Stimulated activated CD8-positive, alpha-beta memory T cell treated with anti-CD3 and anti-CD28 coated beads, Interleukin-12 subunit alpha, Interleukin-12 subunit beta, amount 100 ng/mL, for 24 hours (primary cell): ENCODE measurements around the gene AHNAK2.
"Not testable (repeated sequence)": the region's sequence is repeated elsewhere in the genome, so short reads cannot be mapped to it uniquely, and the experiment has no call there.

Experiments used
- DNase-seq: peaks from one replicate; pipeline ENCODE4 v3.0.0-alpha.2; 2020; ENCODE audit errors: extremely low read depth

Gene AHNAK2

DNA sequence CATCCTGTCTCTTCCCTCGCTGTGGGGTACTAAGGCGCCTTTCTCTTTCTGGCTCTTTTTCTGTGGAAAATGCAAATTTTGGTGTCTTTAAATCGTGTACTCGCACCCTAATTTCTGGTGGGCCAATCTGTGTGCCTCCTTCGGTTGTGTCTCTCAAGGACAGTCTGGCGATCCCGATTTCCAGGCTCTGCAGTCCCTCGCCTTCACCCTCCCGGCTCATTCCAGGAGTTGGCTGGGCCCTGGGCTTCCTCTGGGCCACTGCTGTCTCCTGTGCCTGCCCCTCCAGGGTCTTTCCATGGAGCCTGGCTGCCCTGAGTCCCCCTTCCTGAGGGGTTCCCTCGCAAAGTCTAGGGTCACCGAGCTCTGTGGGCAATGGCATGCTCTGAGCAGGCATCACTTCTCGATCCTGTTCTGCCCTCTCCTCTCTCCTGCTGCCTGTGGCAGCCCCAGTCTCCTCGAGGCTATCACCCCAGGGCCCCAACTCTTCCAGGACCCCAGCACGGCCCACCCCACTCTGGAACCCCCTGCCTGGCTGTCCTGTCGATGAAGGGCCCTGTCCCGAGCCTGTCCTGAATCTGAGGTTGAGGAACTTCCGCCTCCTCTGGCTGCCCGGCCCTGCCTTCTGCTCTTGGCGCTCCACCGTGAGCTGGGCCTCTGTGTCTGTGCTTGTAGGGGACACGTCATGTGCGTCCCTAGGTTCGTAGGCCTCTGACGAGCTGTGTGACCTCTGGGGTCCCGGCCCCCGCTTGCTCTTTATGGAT lies 24.1 kb downstream of the AHNAK2 start:
- DNase-seq: no peak

DNA sequence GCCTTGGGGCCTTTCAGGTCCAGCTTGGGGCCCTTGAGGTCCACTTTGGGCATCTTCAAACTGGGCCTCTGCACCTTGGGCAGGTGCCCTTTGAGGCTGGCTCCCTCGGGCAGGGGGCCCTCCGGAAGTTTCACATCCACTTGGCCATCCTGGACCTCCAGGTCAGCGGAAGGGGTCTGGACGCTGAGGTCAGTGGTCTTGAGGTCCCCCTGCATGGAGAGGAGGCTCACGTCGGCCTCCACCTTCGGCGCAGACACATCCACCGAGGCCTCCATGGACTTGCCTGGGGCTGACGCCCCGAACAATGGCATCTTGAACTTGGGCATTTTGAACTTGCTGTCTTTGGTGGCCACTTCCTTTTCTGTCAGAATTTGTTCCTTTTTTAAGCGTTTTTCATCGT lies 25.1 kb downstream of the AHNAK2 start:
- no peak for DNase-seq

DNA sequence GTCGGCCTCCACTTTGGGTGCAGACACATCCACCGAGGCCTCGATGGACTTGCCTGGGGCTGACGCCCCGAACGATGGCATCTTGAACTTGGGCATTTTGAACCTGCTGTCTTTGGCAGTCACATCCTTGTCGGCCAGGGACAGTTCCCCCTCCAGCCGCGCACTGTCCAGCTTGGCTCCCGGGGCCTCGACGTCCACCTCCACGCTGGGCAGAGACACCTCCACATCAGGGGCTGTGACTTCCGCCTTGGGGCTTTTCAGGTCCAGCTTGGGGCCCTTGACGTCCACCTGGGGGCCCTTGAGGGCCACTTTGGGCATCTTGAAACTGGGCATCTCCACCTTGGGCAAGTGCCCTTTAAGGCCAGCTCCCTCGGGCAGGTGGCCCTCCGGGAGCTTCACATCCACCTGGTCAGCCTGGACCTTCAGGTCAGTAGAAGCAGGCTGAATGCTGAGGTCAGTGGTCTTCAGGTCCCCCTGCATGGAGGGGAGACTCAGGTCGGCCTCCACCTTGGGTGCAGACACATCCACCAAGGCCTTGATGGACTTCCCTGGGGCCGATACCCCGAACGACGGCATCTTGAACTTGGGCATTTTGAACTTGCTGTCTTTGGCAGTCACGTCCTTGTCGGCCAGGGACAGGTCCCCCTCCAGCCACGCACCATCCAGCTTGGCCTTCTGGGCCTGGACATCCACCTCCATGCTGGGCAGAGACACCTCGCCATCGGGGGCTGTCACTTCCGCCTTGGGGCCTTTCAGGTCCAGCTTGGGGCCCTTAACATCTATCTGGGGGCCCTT lies 26.1 kb downstream of the AHNAK2 start:
- not testable (repeated sequence) for DNase-seq

GRCh38 chr14:104950701-104951100 lies 27.5 kb downstream of the AHNAK2 start:
- DNase-seq: not testable (repeated sequence)

GRCh38 chr14:104950021-104950420 lies 28.2 kb downstream of the AHNAK2 start:
- DNase-seq: no peak

DNA sequence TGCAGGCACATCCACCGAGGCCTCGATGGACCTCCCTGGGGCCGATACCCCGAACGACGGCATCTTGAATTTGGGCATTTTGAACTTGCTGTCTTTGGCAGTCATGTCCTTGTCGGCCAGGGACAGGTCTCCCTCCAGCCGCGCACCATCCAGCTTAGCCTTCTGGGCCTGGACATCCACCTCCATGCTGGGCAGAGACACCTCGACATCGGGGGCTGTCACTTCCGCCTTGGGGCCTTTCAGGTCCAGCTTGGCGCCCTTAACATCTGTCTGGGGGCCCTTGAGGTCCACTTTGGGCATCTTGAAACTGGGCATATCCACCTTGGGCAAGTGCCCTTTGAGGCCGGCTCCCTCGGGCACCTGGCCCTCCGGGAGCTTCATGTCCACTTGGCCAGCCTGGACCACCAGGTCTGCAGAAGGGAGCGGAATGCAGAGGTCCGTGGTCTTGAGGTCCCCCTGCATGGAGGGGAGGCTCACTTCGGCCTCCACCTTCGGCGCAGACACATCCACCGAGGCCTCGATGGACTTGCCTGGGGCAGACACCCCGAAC lies 28.7 kb downstream of the AHNAK2 start:
- not testable (repeated sequence) for DNase-seq

GRCh38 chr14:104948736-104949031 lies 29.5 kb downstream of the AHNAK2 start:
- no peak for DNase-seq

DNA sequence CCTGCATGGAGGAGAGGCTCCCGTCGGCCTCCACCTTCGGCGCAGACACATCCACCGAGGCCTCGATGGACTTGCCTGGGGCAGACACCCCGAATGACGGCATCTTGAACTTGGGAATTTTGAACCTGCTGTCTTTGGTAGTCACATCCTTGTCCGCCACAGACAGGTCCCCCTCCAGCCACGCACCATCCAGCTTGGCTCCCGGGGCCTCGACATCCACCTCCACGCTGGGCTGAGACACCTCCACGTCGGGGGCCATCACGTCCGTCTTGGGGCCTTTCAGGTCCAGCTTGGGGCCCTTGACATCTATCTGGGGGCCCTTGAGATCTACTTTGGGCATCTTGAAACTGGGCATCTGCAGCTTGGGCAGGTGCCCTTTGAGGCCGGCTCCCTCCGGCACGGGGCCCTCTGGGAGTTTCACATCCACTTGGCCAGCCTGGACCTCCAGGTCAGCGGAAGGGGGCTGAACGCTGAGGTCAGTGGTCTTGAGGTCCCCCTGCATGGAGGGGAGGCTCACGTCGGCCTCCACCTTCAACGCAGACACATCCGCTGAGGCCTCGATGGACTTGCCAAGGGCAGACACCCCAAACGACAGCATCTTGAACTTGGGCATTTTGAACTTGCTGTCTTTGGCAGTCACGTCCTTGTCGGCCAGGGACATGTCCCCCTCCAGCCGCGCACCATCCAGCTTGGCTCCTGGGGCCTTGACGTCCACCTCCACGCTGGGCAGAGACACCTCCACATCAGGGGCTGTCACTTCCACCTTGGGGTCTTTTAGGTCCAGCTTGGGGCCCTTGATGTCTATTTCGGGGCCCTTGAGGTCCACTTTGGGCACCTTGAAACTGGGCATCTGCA lies 30.1 kb downstream of the AHNAK2 start:
- not testable (repeated sequence) for DNase-seq

- not testable (repeated sequence) for DNase-seq
These were observed 31.0 kb downstream of the AHNAK2 start for GRCh38 chr14:104947201-104947600.

DNA sequence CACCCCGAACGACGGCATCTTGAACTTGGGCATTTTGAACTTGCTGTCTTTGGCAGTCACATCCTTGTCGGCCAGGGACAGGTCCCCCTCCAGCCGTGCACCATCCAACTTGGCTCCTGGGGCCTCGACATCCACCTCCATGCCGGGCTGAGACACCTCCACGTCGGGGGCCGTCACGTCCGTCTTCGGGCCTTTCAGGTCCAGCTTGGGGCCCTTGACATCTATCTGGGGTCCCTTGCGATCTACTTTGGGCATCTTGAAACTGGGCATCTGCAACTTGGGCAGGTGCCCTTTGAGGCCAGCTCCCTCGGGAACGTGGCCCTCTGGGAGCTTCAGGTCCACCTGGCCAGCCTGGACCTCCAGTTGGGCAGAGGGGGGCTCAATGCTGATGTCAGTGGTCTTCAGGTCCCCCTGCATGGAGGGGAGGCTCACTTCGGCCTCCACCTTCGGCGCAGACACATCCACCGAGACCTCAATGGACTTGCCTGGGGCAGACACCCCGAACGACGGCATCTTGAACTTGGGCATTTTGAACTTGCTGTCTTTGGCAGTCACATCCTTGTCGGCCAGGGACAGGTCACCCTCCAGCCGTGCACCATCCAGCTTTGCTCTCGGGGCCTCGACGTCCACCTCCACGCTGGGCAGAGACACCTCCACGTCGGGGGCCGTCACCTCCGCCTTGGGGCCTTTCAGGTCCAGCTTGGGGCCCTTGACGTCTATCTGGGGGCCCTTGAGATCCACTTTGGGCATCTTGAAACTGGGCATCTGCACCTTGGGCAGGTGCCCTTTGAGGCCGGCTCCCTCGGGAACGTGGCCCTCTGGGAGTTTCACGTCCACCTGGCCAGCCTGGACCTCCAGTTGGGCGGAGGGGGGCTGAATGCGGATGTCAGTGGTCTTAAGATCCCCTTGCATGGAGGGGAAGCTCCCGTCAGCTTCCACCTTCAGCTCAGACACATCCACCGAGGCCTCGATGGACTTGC lies 31.9 kb downstream of the AHNAK2 start:
- not testable (repeated sequence) for DNase-seq

GRCh38 chr14:104945266-104945665 lies 32.9 kb downstream of the AHNAK2 start:
- DNase-seq: not testable (repeated sequence)

DNA sequence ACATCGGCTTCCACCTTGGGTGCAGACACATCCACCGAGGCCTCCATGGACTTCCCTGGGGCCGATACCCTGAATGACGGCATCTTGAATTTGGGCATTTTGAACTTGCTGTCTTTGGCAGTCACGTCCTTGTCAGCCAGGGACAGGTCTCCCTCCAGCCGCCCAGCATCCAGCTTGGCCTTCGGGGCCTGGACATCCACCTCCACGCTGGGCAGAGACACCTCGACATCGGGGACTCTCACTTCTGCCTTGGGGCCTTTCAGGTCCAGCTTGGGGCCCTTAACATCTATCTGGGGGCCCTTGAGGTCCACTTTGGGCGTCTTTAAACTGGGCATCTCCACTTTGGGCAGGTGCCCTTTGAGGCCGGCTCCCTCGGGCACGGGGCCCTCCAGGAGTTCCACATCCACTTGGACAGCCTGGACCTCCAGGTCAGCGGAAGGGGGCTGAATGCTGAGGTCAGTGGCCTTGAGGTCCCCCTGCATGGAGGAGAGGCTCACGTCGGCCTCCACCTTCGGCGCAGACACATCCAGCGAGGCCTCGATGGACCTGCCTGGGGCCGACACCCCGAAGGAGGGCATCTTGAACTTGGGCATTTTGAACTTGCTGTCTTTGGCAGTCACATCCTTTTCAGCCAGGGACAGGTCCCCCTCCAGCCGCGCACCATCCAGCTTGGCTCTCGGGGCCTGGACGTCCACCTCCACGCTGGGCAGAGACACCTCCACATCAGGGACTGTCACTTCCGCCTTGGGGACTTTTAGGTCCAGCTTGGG lies 33.6 kb downstream of the AHNAK2 start:
- DNase-seq: not testable (repeated sequence)

DNA sequence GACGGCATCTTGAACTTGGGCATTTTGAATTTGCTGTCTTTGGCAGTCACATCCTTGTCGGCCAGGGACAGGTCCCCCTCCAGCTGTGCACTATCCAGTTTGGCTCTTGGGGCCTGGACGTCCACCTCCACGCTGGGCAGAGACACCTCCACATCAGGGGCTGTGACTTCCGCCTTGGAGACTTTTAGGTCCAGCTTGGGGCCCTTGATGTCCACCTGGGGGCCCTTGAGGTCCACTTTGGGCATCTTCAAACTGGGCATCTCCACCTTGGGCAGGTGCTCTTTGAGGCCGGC lies 34.2 kb downstream of the AHNAK2 start:
- DNase-seq: not testable (repeated sequence)

GRCh38 chr14:104943216-104944015 lies 34.8 kb downstream of the AHNAK2 start:
- not testable (repeated sequence) for DNase-seq

DNA sequence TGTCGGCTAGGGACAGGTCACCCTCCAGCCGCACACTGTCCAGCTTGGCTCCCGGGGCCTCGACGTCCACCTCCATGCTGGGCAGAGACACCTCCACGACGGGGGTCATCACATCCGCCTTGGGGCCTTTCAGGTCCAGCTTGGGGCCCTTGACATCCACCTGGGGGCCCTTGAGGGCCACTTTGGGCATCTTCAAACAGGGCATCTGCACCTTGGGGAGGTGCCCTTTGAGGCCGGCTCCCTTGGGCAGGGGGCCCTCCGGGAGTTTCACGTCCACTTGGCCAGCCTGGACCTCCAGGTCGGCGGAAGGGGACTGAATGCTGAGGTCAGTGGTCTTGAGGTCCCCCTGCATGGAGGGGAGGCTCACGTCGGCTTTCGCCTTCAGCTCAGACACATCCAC lies 35.6 kb downstream of the AHNAK2 start:
- DNase-seq: no peak

DNA sequence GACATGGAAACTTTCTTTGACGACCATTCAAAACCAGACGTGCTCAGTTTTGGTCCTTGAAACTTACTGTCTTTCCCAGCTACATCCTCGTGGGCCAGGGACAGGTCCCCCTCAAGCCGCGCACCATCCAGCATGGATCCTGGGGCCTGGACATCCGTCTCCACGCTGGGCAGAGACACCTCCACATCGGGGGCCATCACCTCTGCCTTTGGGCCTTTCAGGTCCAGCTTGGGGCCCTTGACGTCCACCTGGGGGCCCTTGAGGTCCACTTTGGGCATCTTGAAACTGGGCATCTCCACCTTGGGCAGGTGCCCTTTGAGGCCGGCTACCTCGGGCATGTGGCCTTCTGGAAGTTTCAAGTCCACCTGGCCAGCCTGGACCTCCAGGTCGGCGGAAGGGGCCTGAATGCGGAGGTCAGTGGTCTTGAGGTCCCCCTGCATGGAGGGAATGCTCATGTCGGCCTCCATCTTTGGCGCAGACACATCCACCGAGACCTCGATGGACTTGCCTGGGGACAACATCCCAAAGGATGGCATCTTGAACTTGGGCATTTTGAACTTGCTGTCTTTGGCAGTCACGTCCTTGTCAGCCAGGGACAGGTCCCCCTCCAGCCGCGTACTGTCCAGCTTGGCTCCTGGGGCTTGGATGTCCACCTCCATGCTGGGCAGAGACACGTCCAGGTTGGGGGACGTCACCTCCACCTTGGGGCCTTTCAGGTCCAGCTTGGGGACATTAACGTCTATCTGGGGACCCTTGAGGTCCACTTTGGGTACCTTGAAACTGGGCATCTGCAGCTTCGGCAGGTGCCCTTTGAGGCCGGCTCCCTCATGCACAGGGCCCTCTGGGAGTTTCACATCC lies 36.4 kb downstream of the AHNAK2 start:
- no peak for DNase-seq

DNA sequence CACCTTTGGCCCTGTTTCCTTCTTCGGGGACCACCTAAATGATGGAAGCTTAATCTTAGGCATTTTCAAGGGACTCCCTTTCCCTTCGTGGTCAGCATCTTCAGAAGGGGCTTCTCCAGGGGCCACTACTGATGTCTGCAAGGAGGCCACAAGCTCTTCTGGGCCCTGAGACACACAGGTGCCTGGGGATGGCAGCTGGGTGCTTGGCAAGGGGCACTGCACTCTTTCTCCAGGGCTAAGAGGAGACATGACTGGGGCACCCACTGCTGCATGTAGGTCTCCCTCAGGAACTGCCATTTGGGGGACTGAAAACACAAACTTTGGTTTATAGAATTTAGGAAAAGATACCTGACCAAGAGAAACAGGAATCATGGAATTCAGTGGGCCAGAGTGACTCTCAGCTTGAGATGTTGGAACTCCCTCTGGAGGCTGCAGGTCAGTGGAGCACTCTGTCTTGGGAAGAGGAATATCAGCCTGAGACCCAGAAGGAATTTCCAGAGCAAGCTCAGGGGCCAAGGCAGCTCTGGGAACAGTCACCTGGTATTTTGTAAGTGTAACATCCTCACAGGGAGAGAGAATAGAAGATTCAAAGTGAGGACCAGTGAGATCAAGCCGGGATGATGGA lies 37.5 kb downstream of the AHNAK2 start:
- DNase-seq: no peak
